Hair follicle dermal papilla cell (primary cell): Measurements from ENCODE around the gene IFNA8. TPM values are rescaled to one million over a fixed set of nuclear protein-coding genes. Genes with fewer than 3 reads are reported as not detected.

Experiments used
- total RNA-seq: library from RNA; depleted of rRNA; stranded (reverse); fragments of >200 nt; gene quantifications from 2 replicates; pipeline ENCODE4 v1.2.3, GENCODE V29; 2012

IFNA8 gene
- total RNA-seq: not detected in 2 replicates

GRCh38 chr9:21408817-21409216 lies at the start of gene IFNA8:
Gene IFNA8, plus strand, starts transcription at chr9:21409117. Its CDS starts 60 bp downstream, at chr9:21409177.

GRCh38 chr9:21367957-21368356 lies 41.0 kb upstream of the IFNA8 start, which contains the start of gene IFNA13:
Gene IFNA13, minus strand, starts transcription at chr9:21368057. Its CDS starts 47 bp downstream, at chr9:21368010.

GRCh38 chr9:21385131-21385670 lies 23.7 kb upstream of the IFNA8 start, which contains the start of gene IFNA2:
Gene IFNA2, minus strand, starts transcription at chr9:21385398. Its CDS starts 69 bp downstream, at chr9:21385329.

GRCh38 chr9:21440139-21440538 lies 31.2 kb downstream of the IFNA8 start, which contains the start of gene IFNA1:
Gene IFNA1, plus strand, starts transcription at chr9:21440439. Its CDS starts 69 bp downstream, at chr9:21440508.

Other genes with a start within 250 kb of the IFNA8 start
- gene IFNA21, start 242.5 kb upstream of the IFNA8 start, total RNA-seq: not detected in 2 replicates
- gene IFNA4, start 221.5 kb upstream of the IFNA8 start, total RNA-seq: not detected in 2 replicates
- gene IFNA7, start 206.9 kb upstream of the IFNA8 start, total RNA-seq: not detected in 2 replicates
- gene IFNA10, start 202.0 kb upstream of the IFNA8 start, total RNA-seq: not detected in 2 replicates
- gene IFNA16, start 191.8 kb upstream of the IFNA8 start, total RNA-seq: not detected in 2 replicates
- not detected in 2 replicates for gene IFNA17, start 180.9 kb upstream of the IFNA8 start, total RNA-seq
- gene IFNA14, start 169.1 kb upstream of the IFNA8 start, total RNA-seq: not detected in 2 replicates
- gene IFNA5, start 103.8 kb upstream of the IFNA8 start, total RNA-seq: 0.32 TPM in 1 of 2 replicates, not detected in the other
- 56.6 and 68.8 TPM in 2 replicates for gene KLHL9, start 73.7 kb upstream of the IFNA8 start, total RNA-seq
- gene IFNA6, start 58.2 kb upstream of the IFNA8 start, total RNA-seq: not detected in 2 replicates
- not detected in 2 replicates for gene IFNA13, start 41.1 kb upstream of the IFNA8 start, total RNA-seq
- gene IFNA2, start 23.7 kb upstream of the IFNA8 start, total RNA-seq: not detected in 2 replicates
- gene IFNA1, start 31.3 kb downstream of the IFNA8 start, total RNA-seq: not detected in 2 replicates
- 1.3 and 3.6 TPM in 2 replicates for gene IFNE, start 73.2 kb downstream of the IFNA8 start, total RNA-seq